GM06990 (cell line): ENCODE measurements around the gene KLF13.

Experiments
- DNase-seq: peaks from one replicate; pipeline ENCODE4 v3.0.0-alpha.2; 2011; ENCODE audit not compliant: insufficient read length; ENCODE audit errors: extremely low read depth
- H3K27me3 ChIP-seq: replicated peaks from 2 replicates; pipeline ENCODE4 v1.6.0; 2011; ENCODE audit warnings: low read length; ENCODE audit not compliant: control insufficient read depth, insufficient read depth
- H3K36me3 ChIP-seq: 2 replicates; pipeline ENCODE4 v1.5.1; 2011; ENCODE audit warnings: low read length; ENCODE audit not compliant: control insufficient read depth, insufficient read depth
- H3K4me3 ChIP-seq: replicated peaks from 2 replicates; pipeline ENCODE4 v1.5.1; 2011; ENCODE audit warnings: low read depth, mild to moderate bottlenecking, control low read depth, low read length
- CTCF ChIP-seq: IDR thresholded peaks from 2 replicates; pipeline ENCODE4 v1.5.1; 2011; ENCODE audit warnings: low read length, control low read depth, mild to moderate bottlenecking, inconsistent platforms; ENCODE audit not compliant: insufficient read depth, poor library complexity, severe bottlenecking

KLF13 gene

GRCh38 chr15:31317017-31317416 is 9.6 kb upstream of the KLF13 start:
- Histone ChIP-seq H3K27me3 (no peaks in the 10 kb centered on the region), H3K36me3 (no peaks in the 10 kb centered on the region), H3K4me3 (no peak overlapping the region)
- no peak for TF ChIP-seq CTCF
- DNase-seq: no peak

GRCh38 chr15:31317421-31318327 is 9.0 kb upstream of the KLF13 start:
- Histone ChIP-seq H3K4me3 (no peak overlapping the region), H3K27me3 (no peaks in the 10 kb centered on the region), H3K36me3 (no peaks in the 10 kb centered on the region)
- DNase-seq: no peak
- no peak for TF ChIP-seq CTCF

- no peaks in the 10 kb centered on the region for H3K36me3 ChIP-seq
- no peaks in the 10 kb centered on the region for H3K27me3 ChIP-seq
- no peak for TF ChIP-seq CTCF
- DNase-seq: no peak
- no peak overlapping the region for H3K4me3 ChIP-seq
These were observed 8.2 kb upstream of the KLF13 start for GRCh38 chr15:31318429-31318828.

GRCh38 chr15:31320022-31320421 is 6.6 kb upstream of the KLF13 start:
- no peaks in the 10 kb centered on the region for H3K27me3 ChIP-seq
- DNase-seq: no peak
- no peak overlapping the region for H3K4me3 ChIP-seq
- TF ChIP-seq CTCF: no peak
- no peaks in the 10 kb centered on the region for H3K36me3 ChIP-seq

GRCh38 chr15:31321418-31321817 is 5.2 kb upstream of the KLF13 start:
- TF ChIP-seq CTCF: no peak
- Histone ChIP-seq H3K27me3 (no peaks in the 10 kb centered on the region), H3K36me3 (no peaks in the 10 kb centered on the region), H3K4me3 (no peak overlapping the region)
- DNase-seq: no peak
